Measurements from ENCODE around the gene TECTB. TPM values are rescaled to one million over a fixed set of nuclear protein-coding genes. Genes with fewer than 3 reads are reported as not detected.

TECTB gene
- total RNA-seq, 2 donors from 2014 or later, result not detected

- no peaks in the 10 kb centered on the region for H3K9me3 Mint-ChIP-seq
- H3K27me3 Mint-ChIP-seq, result peaks cover 13 to 25% of the 10 kb centered on the region in 2 donors
- no peak overlapping the region for H3K4me3 Mint-ChIP-seq
- H3K4me1 Mint-ChIP-seq (ENCODE audit: low read depth in 2 of 2), result peaks cover 2 to 4% of the 10 kb centered on the region in 2 donors
- no peaks in the 10 kb centered on the region for H3K36me3 Mint-ChIP-seq
- ATAC-seq, result peak in 1 of 2 donors; percentile 57
- DNase-seq (ENCODE audit: low spot score), result no peak
- H3K27ac Mint-ChIP-seq, result peak overlapping the region in 1 of 2 donors; percentile 51
These were observed 52.1 kb downstream of the TECTB start for GRCh38 chr10:112335111-112335867.

DNA sequence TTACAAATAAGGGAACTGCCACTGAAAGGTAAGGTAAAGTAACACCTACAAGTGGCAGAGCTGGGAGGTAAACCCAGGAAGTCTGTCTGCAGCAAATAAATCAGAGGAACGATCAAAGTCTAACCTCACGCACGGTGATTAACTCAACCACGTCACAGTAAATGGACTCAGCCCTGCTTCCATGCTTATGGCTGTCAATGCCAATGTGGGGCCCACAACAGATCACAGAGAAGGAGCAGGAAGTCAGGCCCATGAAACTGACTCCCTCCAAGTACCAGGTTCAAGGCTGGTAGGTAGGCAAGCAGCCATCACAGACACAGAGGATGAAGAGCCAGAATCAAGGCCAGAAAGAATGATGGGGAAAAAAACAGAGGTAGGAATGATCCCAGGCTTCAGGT is 52.7 kb downstream of the TECTB start:
- Mint-ChIP-seq H3K27me3 (peaks cover 13 to 25% of the 10 kb centered on the region in 2 donors), H3K4me1 (ENCODE audit: low read depth in 2 of 2) (peaks cover 2 to 4% of the 10 kb centered on the region in 2 donors), H3K9me3 (no peaks in the 10 kb centered on the region), H3K27ac (peak overlapping the region in 1 of 2 donors; percentile 51), H3K36me3 (no peaks in the 10 kb centered on the region), H3K4me3 (peak overlapping the region; percentile 11)
- no peak for ATAC-seq
- DNase-seq (ENCODE audit: low spot score), result no peak

GRCh38 chr10:112336556-112337201 is 53.5 kb downstream of the TECTB start:
- Mint-ChIP-seq H3K9me3 (no peaks in the 10 kb centered on the region), H3K27me3 (peaks cover 8 to 19% of the 10 kb centered on the region in 2 donors), H3K36me3 (no peaks in the 10 kb centered on the region), H3K4me3 (no peak overlapping the region), H3K27ac (no peak overlapping the region), H3K4me1 (ENCODE audit: low read depth in 2 of 2) (peaks cover 2 to 4% of the 10 kb centered on the region in 2 donors)
- no peak for DNase-seq (ENCODE audit: low spot score)
- no peak for ATAC-seq

GRCh38 chr10:112338957-112339356 is 55.8 kb downstream of the TECTB start:
- peaks cover 8 to 13% of the 10 kb centered on the region in 2 donors for H3K27me3 Mint-ChIP-seq
- no peaks in the 10 kb centered on the region for H3K36me3 Mint-ChIP-seq
- no peak for ATAC-seq
- DNase-seq (ENCODE audit: low spot score), result no peak
- no peak overlapping the region for H3K4me3 Mint-ChIP-seq
- H3K4me1 Mint-ChIP-seq (ENCODE audit: low read depth in 2 of 2), result peaks cover 2 to 4% of the 10 kb centered on the region in 2 donors
- no peaks in the 10 kb centered on the region for H3K9me3 Mint-ChIP-seq
- no peak overlapping the region for H3K27ac Mint-ChIP-seq

DNA sequence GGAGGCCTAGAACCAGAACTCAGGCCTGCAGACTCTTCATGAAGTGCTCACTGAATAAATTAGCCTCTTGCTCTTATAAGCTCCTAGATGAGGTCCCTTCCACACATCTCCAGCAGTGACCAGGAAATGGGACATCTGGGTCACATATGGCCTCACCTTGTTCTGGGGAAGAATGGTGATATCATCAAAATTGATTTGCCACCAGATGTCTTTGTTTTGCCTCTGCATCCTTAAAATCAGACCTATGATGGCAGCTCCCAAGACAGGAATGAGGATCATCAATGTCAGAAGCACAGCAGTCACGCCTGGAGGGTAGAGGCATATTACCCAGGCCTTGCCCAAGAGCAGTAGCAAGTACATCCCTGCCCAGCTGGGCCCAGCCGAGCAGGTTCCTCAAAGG is 57.4 kb downstream of the TECTB start:
- Mint-ChIP-seq H3K27me3 (peaks cover 5 to 8% of the 10 kb centered on the region in 2 donors), H3K9me3 (no peaks in the 10 kb centered on the region)

DNA sequence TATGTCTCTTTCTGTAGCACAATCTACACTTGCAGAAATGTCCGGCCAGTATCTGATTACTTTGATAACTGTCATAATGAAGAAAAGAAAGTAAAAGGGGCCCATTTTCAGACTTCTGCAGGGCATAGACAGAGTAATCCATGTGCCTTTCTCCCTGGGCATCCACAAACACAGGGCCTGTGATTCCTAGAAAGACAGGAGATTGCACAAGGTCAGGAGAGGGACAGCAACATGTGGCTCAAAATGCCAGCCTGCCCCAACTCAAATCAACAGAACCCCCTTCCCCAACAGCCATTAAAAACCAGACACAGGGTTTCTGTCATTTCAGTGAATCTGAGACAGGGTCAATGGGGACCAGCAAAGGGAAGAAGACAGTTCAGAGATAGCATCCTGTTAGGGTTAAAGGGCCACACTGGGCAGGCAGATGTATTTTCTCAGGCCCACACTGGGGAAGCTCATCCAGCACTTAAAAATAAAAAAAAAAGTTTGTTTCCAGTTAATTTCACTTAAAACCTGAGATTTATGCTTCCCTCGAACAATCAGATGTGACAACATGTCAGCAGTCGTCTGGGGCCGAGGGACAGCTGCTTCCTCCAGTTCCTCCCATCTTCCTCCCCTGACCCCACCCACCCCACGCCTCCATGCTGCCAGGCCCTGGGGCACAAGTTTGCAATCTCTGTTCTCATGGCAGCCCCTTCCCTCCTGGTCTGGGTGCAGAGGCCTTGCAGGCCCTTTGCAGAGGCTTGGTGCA is 60.0 kb downstream of the TECTB start:
- no peaks in the 10 kb centered on the region for H3K9me3 Mint-ChIP-seq
- no peaks in the 10 kb centered on the region for H3K36me3 Mint-ChIP-seq
- ATAC-seq (no peak), DNase-seq (ENCODE audit: low spot score) (no peak)
- peaks cover 0 to 2% of the 10 kb centered on the region in 2 donors for H3K27me3 Mint-ChIP-seq
- no peak overlapping the region for H3K27ac Mint-ChIP-seq
- peaks cover 0 to 4% of the 10 kb centered on the region in 2 donors for H3K4me1 Mint-ChIP-seq (ENCODE audit: low read depth in 2 of 2)
- H3K4me3 Mint-ChIP-seq, result no peak overlapping the region

More for the DNA sequence above, 57.4 kb downstream of the TECTB start:
- Mint-ChIP-seq H3K4me1 (ENCODE audit: low read depth in 2 of 2) (peaks cover 4 to 6% of the 10 kb centered on the region in 2 donors), H3K4me3 (no peak overlapping the region), H3K36me3 (no peaks in the 10 kb centered on the region), H3K27ac (no peak overlapping the region)
- DNase-seq (ENCODE audit: low spot score) (no peak), ATAC-seq (no peak)

DNA sequence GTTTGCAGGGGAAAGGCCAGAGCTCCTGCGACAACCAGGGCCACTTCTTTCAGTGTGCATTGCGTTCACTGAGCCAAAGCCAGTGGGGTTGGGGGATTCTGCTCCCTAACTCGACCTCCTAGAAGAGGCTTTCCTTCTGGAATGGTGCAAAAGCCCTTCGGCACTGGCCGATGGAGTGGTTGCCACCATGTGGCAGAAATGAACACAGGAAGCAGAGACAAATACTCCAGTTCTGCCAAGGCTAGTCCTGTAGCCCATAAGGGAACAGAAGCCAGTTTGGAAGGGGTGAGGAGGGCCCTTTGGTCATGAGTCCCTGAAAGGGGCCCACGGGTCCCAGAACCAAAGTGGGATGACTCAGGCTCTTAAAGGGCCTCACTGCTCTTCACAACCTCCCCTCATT is 61.1 kb downstream of the TECTB start:
- DNase-seq (ENCODE audit: low spot score) (no peak), ATAC-seq (no peak)
- Mint-ChIP-seq H3K36me3 (no peaks in the 10 kb centered on the region), H3K9me3 (no peaks in the 10 kb centered on the region), H3K4me1 (ENCODE audit: low read depth in 2 of 2) (peaks cover 0 to 4% of the 10 kb centered on the region in 2 donors), H3K27ac (no peak overlapping the region), H3K4me3 (no peak overlapping the region), H3K27me3 (peaks cover 0 to 2% of the 10 kb centered on the region in 2 donors)

DNA sequence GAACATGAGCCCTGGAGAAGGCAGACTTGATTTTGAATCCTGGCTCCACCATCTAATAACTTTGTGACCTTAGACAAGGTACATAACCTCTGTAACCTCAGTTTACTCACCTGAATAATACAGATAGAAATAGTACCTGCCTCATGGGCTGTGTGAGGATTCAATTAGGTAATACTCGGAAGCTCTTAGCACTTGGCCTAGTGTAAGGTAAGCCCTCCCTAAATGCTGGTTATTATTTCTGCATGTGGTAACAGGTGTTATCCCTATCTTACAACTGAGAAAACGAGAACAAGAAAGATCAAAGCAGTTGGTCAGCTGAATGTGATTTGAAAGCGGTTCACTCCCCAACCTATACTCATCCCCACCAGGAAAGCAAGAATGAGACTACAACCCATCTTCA is 62.0 kb downstream of the TECTB start:
- Mint-ChIP-seq H3K9me3 (no peaks in the 10 kb centered on the region), H3K27me3 (peaks cover 0 to 2% of the 10 kb centered on the region in 2 donors), H3K27ac (no peak overlapping the region), H3K36me3 (no peaks in the 10 kb centered on the region), H3K4me3 (no peak overlapping the region), H3K4me1 (ENCODE audit: low read depth in 2 of 2) (peaks cover 0 to 4% of the 10 kb centered on the region in 2 donors)
- ATAC-seq, result peak in 1 of 2 donors; percentile 28
- DNase-seq (ENCODE audit: low spot score), result no peak

GRCh38 chr10:112345743-112346142 is 62.5 kb downstream of the TECTB start:
- ATAC-seq (no peak), DNase-seq (ENCODE audit: low spot score) (no peak)
- H3K27me3 Mint-ChIP-seq, result peaks cover 0 to 2% of the 10 kb centered on the region in 2 donors
- no peak overlapping the region for H3K27ac Mint-ChIP-seq
- no peaks in the 10 kb centered on the region for H3K36me3 Mint-ChIP-seq
- H3K4me1 Mint-ChIP-seq (ENCODE audit: low read depth in 2 of 2), result peaks cover 0 to 4% of the 10 kb centered on the region in 2 donors
- H3K9me3 Mint-ChIP-seq, result no peaks in the 10 kb centered on the region
- H3K4me3 Mint-ChIP-seq, result no peak overlapping the region

DNA sequence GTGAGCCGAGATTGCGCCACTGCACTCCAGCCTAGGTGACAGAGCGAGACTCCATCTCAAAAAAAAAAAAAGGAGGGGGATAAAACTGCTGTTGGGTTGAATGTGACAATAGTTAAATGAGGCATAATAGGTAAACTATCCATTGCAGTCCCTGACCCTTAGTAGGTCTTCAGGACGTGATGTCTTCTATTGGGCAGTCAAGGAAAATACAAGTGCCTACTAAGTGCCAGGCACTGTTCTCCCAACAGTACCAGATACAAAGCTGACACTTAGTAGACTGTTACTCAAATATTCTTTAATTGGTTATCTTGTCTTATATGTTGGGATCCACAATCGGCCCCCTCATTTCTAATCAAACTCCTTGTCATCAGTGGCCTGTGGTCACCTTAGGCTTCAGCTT is 63.6 kb downstream of the TECTB start:
- no peaks in the 10 kb centered on the region for H3K9me3 Mint-ChIP-seq
- no peak overlapping the region for H3K27ac Mint-ChIP-seq
- H3K4me1 Mint-ChIP-seq (ENCODE audit: low read depth in 2 of 2), result peaks cover 0 to 4% of the 10 kb centered on the region in 2 donors
- H3K36me3 Mint-ChIP-seq, result no peaks in the 10 kb centered on the region
- ATAC-seq (no peak), DNase-seq (ENCODE audit: low spot score) (no peak)
- peaks cover 0 to 2% of the 10 kb centered on the region in 2 donors for H3K27me3 Mint-ChIP-seq
- H3K4me3 Mint-ChIP-seq, result no peak overlapping the region

GRCh38 chr10:112347709-112348671 is 64.8 kb downstream of the TECTB start:
- H3K4me1 Mint-ChIP-seq (ENCODE audit: low read depth in 2 of 2), result peaks cover 0 to 4% of the 10 kb centered on the region in 2 donors
- no peaks in the 10 kb centered on the region for H3K36me3 Mint-ChIP-seq
- H3K4me3 Mint-ChIP-seq, result no peak overlapping the region
- no peak overlapping the region for H3K27ac Mint-ChIP-seq
- ATAC-seq (no peak), DNase-seq (ENCODE audit: low spot score) (no peak)
- H3K9me3 Mint-ChIP-seq, result no peaks in the 10 kb centered on the region
- peaks cover 0 to 2% of the 10 kb centered on the region in 2 donors for H3K27me3 Mint-ChIP-seq

DNA sequence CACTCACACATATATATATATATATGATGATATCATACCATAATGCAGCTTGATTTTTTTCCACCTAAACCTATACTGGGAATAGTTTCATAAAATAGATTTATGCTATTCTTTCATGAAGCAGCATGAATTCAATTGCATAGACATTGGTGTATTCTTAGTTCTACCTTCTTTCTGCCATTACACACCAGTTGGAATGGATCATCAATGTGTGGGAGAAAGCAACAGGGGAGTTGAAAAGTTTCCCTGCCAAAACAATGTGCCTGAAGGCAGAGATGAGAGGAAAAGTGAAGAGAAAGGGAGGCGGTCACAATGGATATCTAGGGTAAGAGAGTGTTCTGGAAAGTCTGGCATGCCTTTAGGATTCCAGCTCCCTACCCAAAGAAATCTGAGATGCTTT is 65.6 kb downstream of the TECTB start:
- peaks cover 0 to 2% of the 10 kb centered on the region in 2 donors for H3K27me3 Mint-ChIP-seq
- peaks cover 0 to 4% of the 10 kb centered on the region in 2 donors for H3K4me1 Mint-ChIP-seq (ENCODE audit: low read depth in 2 of 2)
- no peak overlapping the region for H3K4me3 Mint-ChIP-seq
- no peak overlapping the region for H3K27ac Mint-ChIP-seq
- no peaks in the 10 kb centered on the region for H3K36me3 Mint-ChIP-seq
- no peaks in the 10 kb centered on the region for H3K9me3 Mint-ChIP-seq
- no peak for DNase-seq (ENCODE audit: low spot score)
- ATAC-seq, result no peak
